Stimulated activated CD8-positive, alpha-beta memory T cell treated with anti-CD3 and anti-CD28 coated beads, Interleukin-15, amount 100 ng/mL, for 4 hours (primary cell): Measurements from ENCODE around the gene SPATA24.
"Not testable (repeated sequence)": the region's sequence is repeated elsewhere in the genome, so short reads cannot be mapped to it uniquely, and the experiment has no call there.

Experiments
- DNase-seq, 2 donors: peaks; one replicate each; pipeline ENCODE4 v3.0.0-alpha.2; 2020; ENCODE audit warnings: low read depth in 2 of 2

Gene SPATA24

GRCh38 chr5:139382807-139383206 lies 21.1 kb downstream of the SPATA24 start:
- DNase-seq: no peak

GRCh38 chr5:139381837-139382761 lies 21.8 kb downstream of the SPATA24 start:
- no peak for DNase-seq

GRCh38 chr5:139379626-139380449 lies 24.1 kb downstream of the SPATA24 start:
- no peak for DNase-seq

- DNase-seq: no peak
Measured at GRCh38 chr5:139378941-139379361, 24.9 kb downstream of the SPATA24 start.

GRCh38 chr5:139378101-139378825 lies 25.6 kb downstream of the SPATA24 start:
- no peak for DNase-seq

- no peak for DNase-seq
Measured at GRCh38 chr5:139377226-139377625, 26.7 kb downstream of the SPATA24 start.

GRCh38 chr5:139376364-139376763 lies 27.5 kb downstream of the SPATA24 start:
- no peak for DNase-seq

- DNase-seq: no peak
Measured at GRCh38 chr5:139374909-139375308, 29.0 kb downstream of the SPATA24 start.

GRCh38 chr5:139371482-139372435 lies 32.1 kb downstream of the SPATA24 start:
- no peak for DNase-seq

GRCh38 chr5:139369181-139369580 lies 34.7 kb downstream of the SPATA24 start:
- DNase-seq: no peak

- no peak for DNase-seq
Measured at GRCh38 chr5:139368613-139369012, 35.3 kb downstream of the SPATA24 start.

- no peak for DNase-seq
Measured at GRCh38 chr5:139364466-139364865, 39.4 kb downstream of the SPATA24 start.

GRCh38 chr5:139363937-139364336 lies 40.0 kb downstream of the SPATA24 start:
- DNase-seq: no peak

GRCh38 chr5:139361835-139362429 lies 42.0 kb downstream of the SPATA24 start:
- DNase-seq: no peak

- DNase-seq: no peak
Measured at GRCh38 chr5:139360384-139360783, 43.5 kb downstream of the SPATA24 start.

- DNase-seq: no peak
Measured at GRCh38 chr5:139358064-139358463, 45.8 kb downstream of the SPATA24 start.

- not testable (repeated sequence) for DNase-seq
Measured at GRCh38 chr5:139355900-139356299, 48.0 kb downstream of the SPATA24 start.

GRCh38 chr5:139354186-139354585 lies 49.7 kb downstream of the SPATA24 start:
- no peak for DNase-seq

GRCh38 chr5:139347863-139348262 lies 56.0 kb downstream of the SPATA24 start:
- DNase-seq: not testable (repeated sequence)
